Right lobe of liver (tissue), 6 donors: ENCODE data around the gene GLRX2. TPM values are rescaled to one million over a fixed set of nuclear protein-coding genes. Genes with fewer than 3 reads are reported as not detected.

Experiments used
- ATAC-seq, 4 donors: fragments of 200-7000 bp; cut with Tn5 transposase; one replicate each; pipeline ENCODE4 v1.9.1; 2020; ENCODE audit warnings: mild to moderate bottlenecking in 4 of 4, moderate library complexity in 4 of 4
- DNase-seq, 3 donors: peaks; one replicate each; pipeline ENCODE4 v3.0.0-alpha.2; 2020
- H3K27ac ChIP-seq, 3 donors: fragments of 200-600 bp; one replicate each; pipeline ENCODE4 v1.8.0; 2022
- H3K27me3 ChIP-seq, 2 donors: fragments of 200-600 bp; one replicate each; pipeline ENCODE4 v1.8.0; 2022
- H3K36me3 ChIP-seq, 4 donors: fragments of 200-600 bp; sonication (generic) in 1 of 4; one replicate each; pipeline versions ENCODE4 v1.5.1 to v1.8.0; 2017 to 2022; ENCODE audit warnings: control low read depth in 1 of 4
- H3K4me1 ChIP-seq, 4 donors: fragments of 200-600 bp; sonication (generic) in 1 of 4; one replicate each; pipeline versions ENCODE4 v1.5.1 to v1.8.0; 2017 to 2022; ENCODE audit warnings: control low read depth in 1 of 4
- H3K4me3 ChIP-seq, 3 donors: fragments of 200-600 bp; one replicate each; pipeline ENCODE4 v1.8.0; 2022
- H3K9me3 ChIP-seq, 4 donors: fragments of 200-600 bp; sonication (generic) in 1 of 4; one replicate each; pipeline versions ENCODE4 v1.5.1 to v1.8.0; 2017 to 2022; ENCODE audit warnings: control low read depth in 1 of 4
- CTCF ChIP-seq, 4 donors: fragments of 200-600 bp in 3 of 4; fragments of 450-650 bp in 1 of 4; IDR thresholded peaks; one replicate each; pipeline versions ENCODE4 v1.5.1 to v1.8.0; 2016 to 2022; ENCODE audit warnings: antibody characterized with exemption in 4 of 4, mild to moderate bottlenecking in 2 of 4
- POLR2A ChIP-seq: fragments of 450-650 bp; IDR thresholded peaks from one replicate; pipeline ENCODE4 v1.6.1; 2017; ENCODE audit warnings: antibody characterized with exemption, mild to moderate bottlenecking
- WGBS: methylation state at CpG from one replicate; pipeline ENCODE4 v1.1.6; 2018; ENCODE audit warnings: low coverage, low lambda C conversion rate; ENCODE audit not compliant: insufficient coverage; ENCODE audit errors: missing lambda C conversion rate; 5-methylcytosine and 5-hydroxymethylcytosine counted together
- intact Hi-C, 2 donors: fragments of 100-400 bp; cut with DNase I; formaldehyde crosslinking; loops; one replicate each; pipeline versions ENCODE4 v1.11.2 to v1.14.1; 2022
- total RNA-seq, 6 experiments: library from RNA; depleted of rRNA in 2 of 6; stranded (reverse); fragments of >200 nt in 2 of 6; fragmentation: NEBNext Ultra II Directional in 3 of 6; extraction: Animal tissue kit (Norgen Biotek cat#: 25700) in 3 of 6; gene quantifications; one replicate each; pipeline versions ENCODE4 v1.1.0 to v1.2.4, GENCODE V29; 2016 to 2023
- donor health status: DM: no; HTN: yes; CAD: no.
- donor health status: DM: no; HTN: no; CAD: no.
- donor health status: DM: no; HTN: no; CAD: no.
- donor health status: DM: no; HTN: yes; CAD: no.
- donor health status: DM: no; HTN: yes; CAD: no.

GLRX2 gene
- total RNA-seq, 6 experiments from 2014 or later: 9.5 to 20.1 (median 12.1) TPM

GRCh38 chr1:193103759-193104501 is 1.3 kb downstream of the GLRX2 start:
- no peak for ATAC-seq
- intact Hi-C loops: no loop called here
- peak overlapping the region; percentile 83 to 96 (median 89) for H3K4me3 ChIP-seq

GRCh38 chr1:193102662-193103061 is 2.6 kb downstream of the GLRX2 start:
- Histone ChIP-seq H3K27ac (no peak overlapping the region), H3K27me3 (no peaks in the 10 kb centered on the region), H3K36me3 (peaks cover 0 to 28% (median 3%) of the 10 kb centered on the region in 4 donors), H3K9me3 (no peaks in the 10 kb centered on the region), H3K4me1 (peaks cover 0 to 8% (median 4%) of the 10 kb centered on the region in 4 donors), H3K4me3 (no peak overlapping the region)
- ATAC-seq (no peak), DNase-seq (no peak)
- 80% methylated on average over 5 of the region's 5 CpGs for WGBS
- intact Hi-C loops: no loop called here
- TF ChIP-seq CTCF (IDR thresholded peaks at IDR 0.05) (no peak), POLR2A (no peak)

More at GRCh38 chr1:193103759-193104501, 1.3 kb downstream of the GLRX2 start:
- DNase-seq: no peak
- peak overlapping the region; percentile 69 to 86 (median 78) for H3K27ac ChIP-seq
- no peak for TF ChIP-seq CTCF (IDR thresholded peaks at IDR 0.05)
- TF ChIP-seq POLR2A: no peak
- peaks cover 0 to 8% (median 4%) of the 10 kb centered on the region in 4 donors for H3K4me1 ChIP-seq
- H3K9me3 ChIP-seq: no peaks in the 10 kb centered on the region
- peaks cover 0 to 16% (median under 1%) of the 10 kb centered on the region in 4 donors for H3K36me3 ChIP-seq
- H3K27me3 ChIP-seq: no peaks in the 10 kb centered on the region
- WGBS: 28% methylated on average over 9 of the region's 9 CpGs

- Histone ChIP-seq H3K36me3 (peaks cover 0 to 52% (median 7%) of the 10 kb centered on the region in 4 donors), H3K27me3 (no peaks in the 10 kb centered on the region), H3K4me3 (no peak overlapping the region), H3K4me1 (no peaks in the 10 kb centered on the region), H3K9me3 (no peaks in the 10 kb centered on the region), H3K27ac (no peak overlapping the region)
- intact Hi-C loops: no loop called here
- ATAC-seq (no peak), DNase-seq (no peak)
- WGBS: 93% methylated on average over 8 of the region's 11 CpGs
- TF ChIP-seq POLR2A: no peak
- TF ChIP-seq CTCF (IDR thresholded peaks at IDR 0.05): no peak
Measured at GRCh38 chr1:193094112-193094511, 11.1 kb downstream of the GLRX2 start.

- TF ChIP-seq CTCF (IDR thresholded peaks at IDR 0.05) (no peak), POLR2A (no peak)
- Histone ChIP-seq H3K27ac (no peak overlapping the region), H3K36me3 (peaks cover 0 to 23% (median 2%) of the 10 kb centered on the region in 4 donors), H3K27me3 (no peaks in the 10 kb centered on the region), H3K9me3 (no peaks in the 10 kb centered on the region), H3K4me3 (no peak overlapping the region), H3K4me1 (no peaks in the 10 kb centered on the region)
- ATAC-seq (no peak), DNase-seq (no peak)
- WGBS: 54% methylated on average over 1 of the region's 1 CpG
- intact Hi-C loops: no loop called here
Measured at GRCh38 chr1:193090865-193091264, 14.3 kb downstream of the GLRX2 start.
